ENCODE results near the gene ANP32A.

- no peak for TF ChIP-seq GATA2 (IDR thresholded peaks at IDR 0.05; ENCODE audit: low read depth, low read length)
- no peak for TF ChIP-seq GATA3 (IDR thresholded peaks at IDR 0.05; ENCODE audit: low read depth, low read length)
Observed at GRCh38 chr15:68794307-68794706, 26.4 kb downstream of the ANP32A start.

Data from SH-SY5Y (cell line).